ENCODE measurements around the gene BTBD19.

Gene BTBD19

DNA sequence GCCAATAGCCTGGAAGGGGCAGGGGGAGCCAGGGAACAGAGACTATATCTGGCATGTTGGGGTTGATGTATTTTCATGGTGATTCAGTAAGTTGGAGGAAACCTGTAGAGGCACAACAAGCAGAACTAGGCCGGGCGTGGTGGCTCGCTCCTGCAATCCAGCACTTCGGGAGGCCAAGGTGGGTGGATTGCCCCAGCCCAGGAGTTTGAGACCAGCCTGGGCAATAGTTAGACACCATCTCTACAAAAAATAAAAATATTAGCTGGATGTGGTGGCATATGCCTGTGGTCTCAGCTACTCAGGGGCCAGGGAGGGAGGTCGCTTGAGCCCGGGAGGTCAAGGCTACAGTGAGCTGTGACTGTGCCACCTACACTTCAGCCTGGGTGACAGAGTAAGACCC is 44.9 kb downstream of the BTBD19 start:
- no peak for DNase-seq (ENCODE audit: low read depth)
- TF ChIP-seq, protein P1, sequence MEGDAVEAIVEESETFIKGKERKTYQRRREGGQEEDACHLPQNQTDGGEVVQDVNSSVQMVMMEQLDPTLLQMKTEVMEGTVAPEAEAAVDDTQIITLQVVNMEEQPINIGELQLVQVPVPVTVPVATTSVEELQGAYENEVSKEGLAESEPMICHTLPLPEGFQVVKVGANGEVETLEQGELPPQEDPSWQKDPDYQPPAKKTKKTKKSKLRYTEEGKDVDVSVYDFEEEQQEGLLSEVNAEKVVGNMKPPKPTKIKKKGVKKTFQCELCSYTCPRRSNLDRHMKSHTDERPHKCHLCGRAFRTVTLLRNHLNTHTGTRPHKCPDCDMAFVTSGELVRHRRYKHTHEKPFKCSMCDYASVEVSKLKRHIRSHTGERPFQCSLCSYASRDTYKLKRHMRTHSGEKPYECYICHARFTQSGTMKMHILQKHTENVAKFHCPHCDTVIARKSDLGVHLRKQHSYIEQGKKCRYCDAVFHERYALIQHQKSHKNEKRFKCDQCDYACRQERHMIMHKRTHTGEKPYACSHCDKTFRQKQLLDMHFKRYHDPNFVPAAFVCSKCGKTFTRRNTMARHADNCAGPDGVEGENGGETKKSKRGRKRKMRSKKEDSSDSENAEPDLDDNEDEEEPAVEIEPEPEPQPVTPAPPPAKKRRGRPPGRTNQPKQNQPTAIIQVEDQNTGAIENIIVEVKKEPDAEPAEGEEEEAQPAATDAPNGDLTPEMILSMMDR (conservative IDR thresholded peaks at IDR 0.05; ENCODE audit: control insufficient read depth, insufficient read depth, low read depth, low read length) = no peak

DNA sequence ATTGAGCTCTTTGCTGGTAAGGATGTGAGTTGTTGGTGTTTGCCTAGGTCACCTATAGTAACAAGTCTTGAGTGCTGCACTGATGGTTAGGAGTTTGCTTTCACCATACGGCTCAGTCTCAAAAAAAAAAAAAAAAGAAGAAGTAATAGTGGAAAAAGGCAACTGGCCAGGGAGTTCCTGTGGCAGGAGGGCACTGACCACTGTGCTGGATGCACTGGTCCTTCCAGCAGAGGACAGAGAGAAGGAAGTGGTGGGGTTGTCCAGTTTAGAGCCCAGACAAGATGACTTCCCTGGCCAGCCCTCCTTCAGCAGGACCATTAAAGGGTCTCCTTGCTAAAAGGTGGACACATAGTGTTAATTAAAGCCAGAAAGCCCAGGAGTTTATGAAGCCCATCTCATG is 46.6 kb downstream of the BTBD19 start:
- no peak overlapping the region for H3K4me3 ChIP-seq (ENCODE audit: control insufficient read depth, low read depth, low read length)
- TF ChIP-seq, protein P1 (conservative IDR thresholded peaks at IDR 0.05; ENCODE audit: control insufficient read depth, insufficient read depth, low read depth, low read length) = no peak
- DNase-seq (ENCODE audit: low read depth) = no peak

More for the DNA sequence above, 44.9 kb downstream of the BTBD19 start:
- H3K4me3 ChIP-seq (ENCODE audit: control insufficient read depth, low read depth, low read length) = no peak overlapping the region

DNA sequence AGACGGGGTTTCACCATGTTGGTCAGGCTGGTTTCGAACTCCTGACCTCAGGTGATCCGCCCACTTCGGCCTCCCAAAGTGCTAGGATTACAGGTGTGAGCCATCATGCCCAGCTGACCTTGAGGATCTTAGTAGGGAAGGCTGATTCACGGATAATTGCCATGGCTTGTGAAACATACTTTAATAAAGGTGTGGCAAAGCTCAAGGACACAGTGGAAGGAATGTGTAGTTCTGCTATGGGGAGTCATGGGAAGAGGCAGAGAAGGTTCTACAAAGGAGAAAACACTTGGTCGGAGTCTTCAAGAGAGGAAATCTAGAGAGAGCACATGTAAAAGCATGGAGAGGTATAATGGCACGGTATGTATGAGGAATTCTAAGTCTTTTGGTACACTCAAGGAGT is 47.4 kb downstream of the BTBD19 start:
- H3K4me3 ChIP-seq (ENCODE audit: control insufficient read depth, low read depth, low read length) = no peak overlapping the region
- TF ChIP-seq, protein P1 (conservative IDR thresholded peaks at IDR 0.05; ENCODE audit: control insufficient read depth, insufficient read depth, low read depth, low read length) = no peak
- no peak for DNase-seq (ENCODE audit: low read depth)

DNA sequence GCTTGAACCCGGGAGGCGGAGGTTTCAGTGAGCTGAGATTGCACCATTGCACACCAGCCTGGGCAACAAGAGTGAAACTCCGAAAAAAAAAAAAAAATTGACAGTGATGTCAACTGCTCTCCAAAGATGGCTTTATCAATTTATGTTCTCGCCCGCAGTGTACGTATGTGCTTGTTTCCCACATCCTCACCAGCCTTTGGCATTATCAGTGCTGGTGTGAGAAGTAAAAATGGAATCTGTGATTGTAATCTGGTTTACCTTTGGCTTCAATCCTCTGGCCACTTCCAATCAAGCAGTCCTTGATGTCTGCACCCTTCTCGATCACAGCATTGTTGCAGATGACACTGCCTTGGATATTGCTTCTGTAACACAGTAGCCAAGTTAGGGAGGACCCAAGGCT is 49.1 kb downstream of the BTBD19 start:
- no peak for DNase-seq (ENCODE audit: low read depth)
- TF ChIP-seq, protein P1 (conservative IDR thresholded peaks at IDR 0.05; ENCODE audit: control insufficient read depth, insufficient read depth, low read depth, low read length) = no peak
- no peak overlapping the region for H3K4me3 ChIP-seq (ENCODE audit: control insufficient read depth, low read depth, low read length)

DNA sequence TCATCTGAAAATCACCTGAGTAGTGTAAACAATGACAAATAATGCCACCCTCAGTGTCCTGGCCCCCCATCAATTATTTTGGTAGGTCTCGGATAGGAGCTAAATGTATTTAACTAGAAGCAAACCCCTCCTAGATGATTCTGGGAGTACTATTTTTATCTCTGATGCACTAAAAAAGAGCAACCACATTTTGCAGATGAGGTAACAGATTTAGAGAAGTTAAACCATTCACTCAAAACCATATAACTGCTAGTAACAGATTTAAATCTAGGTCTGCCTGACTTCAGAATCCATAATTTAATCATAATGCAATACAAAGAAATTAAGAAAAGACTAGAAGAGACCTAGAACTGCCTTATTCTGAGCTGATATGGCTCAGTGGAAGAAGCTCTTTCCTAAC is 52.0 kb downstream of the BTBD19 start:
- no peak overlapping the region for H3K4me3 ChIP-seq (ENCODE audit: control insufficient read depth, low read depth, low read length)
- no peak for DNase-seq (ENCODE audit: low read depth)
- TF ChIP-seq, protein P1 (conservative IDR thresholded peaks at IDR 0.05; ENCODE audit: control insufficient read depth, insufficient read depth, low read depth, low read length) = no peak

DNA sequence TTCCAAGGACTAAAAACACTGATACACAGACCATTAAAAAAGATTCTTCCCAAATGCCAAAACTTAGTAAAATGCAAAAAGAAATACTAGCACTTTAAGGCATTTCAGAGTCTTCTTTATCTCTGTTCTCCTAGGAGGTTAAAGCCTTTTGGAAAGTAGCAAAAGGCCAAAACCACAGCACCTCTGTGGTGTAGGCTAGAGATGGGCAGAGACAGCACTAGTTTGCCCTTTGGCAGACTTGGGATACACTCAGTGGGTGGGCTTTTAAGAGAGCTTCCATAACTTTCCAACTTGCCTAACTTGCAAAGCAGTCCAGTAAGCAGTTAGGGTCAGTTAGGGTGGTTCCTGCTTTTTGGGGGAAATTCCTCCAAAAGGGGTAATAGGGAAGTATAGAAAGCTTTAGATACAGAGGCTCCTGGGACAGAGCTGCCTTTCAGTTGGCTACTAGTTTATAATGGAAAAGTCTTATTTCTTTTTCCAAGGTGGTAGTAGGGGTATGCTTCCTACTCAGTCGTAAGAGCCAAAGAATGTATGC is 52.6 kb downstream of the BTBD19 start:
- H3K4me3 ChIP-seq (ENCODE audit: control insufficient read depth, low read depth, low read length) = no peak overlapping the region
- TF ChIP-seq, protein P1 (conservative IDR thresholded peaks at IDR 0.05; ENCODE audit: control insufficient read depth, insufficient read depth, low read depth, low read length) = no peak
- DNase-seq (ENCODE audit: low read depth) = no peak
